Bladder microvascular endothelial cell (primary cell): ENCODE results near the gene SHISA3. TPM values are rescaled to one million over a fixed set of nuclear protein-coding genes. Genes with fewer than 3 reads are reported as not detected.

ENCODE experiments used
- total RNA-seq: library from RNA; depleted of rRNA; stranded (reverse); fragments of >200 nt; gene quantifications from 2 replicates; pipeline ENCODE4 v1.2.3, GENCODE V29; 2014

Gene SHISA3
- 2.8 and 5.0 TPM in 2 replicates for total RNA-seq

GRCh38 chr4:42396752-42397634, at the start of gene SHISA3:
TSS of gene SHISA3 (plus strand) at chr4:42397488. CDS start at chr4:42398057, 569 bp downstream.

Other genes starting within 250 kb of the SHISA3 start
- gene BEND4, start 244.8 kb upstream of the SHISA3 start, total RNA-seq = 0.32 and 0.38 TPM in 2 replicates